K562 (cell line): ENCODE results near the gene PDE4D. TPM values are rescaled to one million over a fixed set of nuclear protein-coding genes. Genes with fewer than 3 reads are reported as not detected.

ENCODE experiments used
- polyA plus RNA-seq, 8 experiments: library from polyadenylated mRNA; depleted of rRNA in 4 of 8; stranded (reverse) in 5 of 8; unstranded in 3 of 8; fragments of >200 nt; fragmentation: Nextera tagmentation in 2 of 8; fragmentation: Illumina TruSeq in 1 of 8; extraction: Ambion mirVana in 2 of 8; extraction: Trizol in 1 of 8; gene quantifications; 2 replicates each; pipeline versions ENCODE4 v1.2.1 to v1.2.3, GENCODE V29; 2011 to 2014; ENCODE audit warnings: inconsistent platforms in 1 of 8, missing spikeins in 1 of 8
- total RNA-seq, 7 experiments: library from RNA; depleted of rRNA in 6 of 7; stranded (reverse); fragments of >200 nt in 6 of 7; fragmentation: Illumina TruSeq in 2 of 7; extraction: Trizol in 2 of 7; gene quantifications; 2 replicates each; pipeline versions ENCODE4 v1.2.1 to v1.2.3, GENCODE V29; 2011 to 2021; ENCODE audit warnings: low replicate concordance in 1 of 7
- TF ChIP-seq, protein P1 (sequence below), 2 experiments: fragments of 450-650 bp in 1 of 2; sonication (generic) in 1 of 2; formaldehyde crosslinking in 1 of 2; IDR thresholded peaks; 2 replicates each; pipeline versions ENCODE4 v1.7.1 to v1.9.0; 2016 to 2022; ENCODE audit warnings: inconsistent platforms in 1 of 2, mild to moderate bottlenecking in 1 of 2, missing genetic modification reagents in 1 of 2

The PDE4D gene
- total and polyA plus RNA-seq, 9 of the 15 experiments (the other 6 are each of a cell fraction or from before 2014, with no cell fraction given): 0.04 to 0.46 (median 0.13) TPM

DNA sequence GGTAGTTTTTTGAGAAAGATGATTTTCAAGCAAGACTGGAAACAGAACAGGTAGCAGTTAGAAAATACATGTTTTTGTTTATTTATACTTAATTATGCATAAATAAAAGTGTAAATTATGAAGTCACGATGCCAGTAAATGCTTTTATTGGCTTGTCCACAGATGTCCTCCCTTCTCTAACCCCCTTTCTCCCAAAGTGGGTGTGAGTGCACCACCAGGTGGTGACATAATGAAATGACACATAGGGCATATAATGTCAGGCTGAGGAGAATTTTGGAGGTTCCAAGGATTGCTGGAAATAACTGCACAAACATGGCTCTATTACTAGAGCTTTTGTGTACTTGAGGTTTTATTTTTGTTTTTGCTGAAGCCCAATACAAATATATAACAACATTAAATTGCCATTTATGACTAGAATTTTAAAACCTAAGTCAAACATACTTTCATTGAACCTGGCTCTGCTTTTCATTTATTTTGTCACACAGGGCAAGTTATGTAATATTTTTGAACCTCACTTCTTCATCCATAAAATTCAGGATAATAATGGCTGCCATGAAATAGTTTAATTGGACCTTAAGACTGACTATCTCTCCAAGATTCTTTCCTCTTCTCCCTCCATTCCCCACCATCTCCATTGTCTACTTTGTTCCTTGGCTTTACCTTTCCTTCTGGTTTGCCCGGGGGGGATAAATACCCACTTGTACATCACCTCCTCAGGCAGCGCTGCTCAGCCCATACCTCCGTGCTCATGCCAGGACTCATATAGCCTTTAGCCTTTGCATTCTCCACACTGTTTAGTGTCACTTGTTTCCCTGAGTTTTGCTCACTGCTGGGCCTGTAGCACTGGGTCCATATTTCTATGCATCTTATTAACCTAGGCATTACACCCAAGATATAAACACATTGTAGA, 168.8 kb downstream of the PDE4D start (continued):
- TF ChIP-seq, protein P1, sequence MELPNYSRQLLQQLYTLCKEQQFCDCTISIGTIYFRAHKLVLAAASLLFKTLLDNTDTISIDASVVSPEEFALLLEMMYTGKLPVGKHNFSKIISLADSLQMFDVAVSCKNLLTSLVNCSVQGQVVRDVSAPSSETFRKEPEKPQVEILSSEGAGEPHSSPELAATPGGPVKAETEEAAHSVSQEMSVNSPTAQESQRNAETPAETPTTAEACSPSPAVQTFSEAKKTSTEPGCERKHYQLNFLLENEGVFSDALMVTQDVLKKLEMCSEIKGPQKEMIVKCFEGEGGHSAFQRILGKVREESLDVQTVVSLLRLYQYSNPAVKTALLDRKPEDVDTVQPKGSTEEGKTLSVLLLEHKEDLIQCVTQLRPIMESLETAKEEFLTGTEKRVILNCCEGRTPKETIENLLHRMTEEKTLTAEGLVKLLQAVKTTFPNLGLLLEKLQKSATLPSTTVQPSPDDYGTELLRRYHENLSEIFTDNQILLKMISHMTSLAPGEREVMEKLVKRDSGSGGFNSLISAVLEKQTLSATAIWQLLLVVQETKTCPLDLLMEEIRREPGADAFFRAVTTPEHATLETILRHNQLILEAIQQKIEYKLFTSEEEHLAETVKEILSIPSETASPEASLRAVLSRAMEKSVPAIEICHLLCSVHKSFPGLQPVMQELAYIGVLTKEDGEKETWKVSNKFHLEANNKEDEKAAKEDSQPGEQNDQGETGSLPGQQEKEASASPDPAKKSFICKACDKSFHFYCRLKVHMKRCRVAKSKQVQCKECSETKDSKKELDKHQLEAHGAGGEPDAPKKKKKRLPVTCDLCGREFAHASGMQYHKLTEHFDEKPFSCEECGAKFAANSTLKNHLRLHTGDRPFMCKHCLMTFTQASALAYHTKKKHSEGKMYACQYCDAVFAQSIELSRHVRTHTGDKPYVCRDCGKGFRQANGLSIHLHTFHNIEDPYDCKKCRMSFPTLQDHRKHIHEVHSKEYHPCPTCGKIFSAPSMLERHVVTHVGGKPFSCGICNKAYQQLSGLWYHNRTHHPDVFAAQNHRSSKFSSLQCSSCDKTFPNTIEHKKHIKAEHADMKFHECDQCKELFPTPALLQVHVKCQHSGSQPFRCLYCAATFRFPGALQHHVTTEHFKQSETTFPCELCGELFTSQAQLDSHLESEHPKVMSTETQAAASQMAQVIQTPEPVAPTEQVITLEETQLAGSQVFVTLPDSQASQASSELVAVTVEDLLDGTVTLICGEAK (IDR thresholded peaks at IDR 0.05): no peak
- TF ChIP-seq, protein P1 (CRISPR knock-in tag; IDR thresholded peaks at IDR 0.05): no peak
